OCI-M1 (cell line): ENCODE data around the gene ELOVL5.
A peak's percentile ranks its signal among the peaks of the same experiment; 100 is the strongest.
"Not testable (repeated sequence)": the region's sequence is repeated elsewhere in the genome, so short reads cannot be mapped to it uniquely, and the experiment has no call there.

ENCODE experiments used
- DNase-seq: peaks from one replicate; lab custom pipeline; 2025; lab: John Stamatoyannopoulos, UW

The ELOVL5 gene

GRCh38 chr6:53359095-53359842 is 10.5 kb upstream of the ELOVL5 start:
- peak; percentile 98 for DNase-seq

- no peak for DNase-seq
Measured at GRCh38 chr6:53358440-53359094, 9.8 kb upstream of the ELOVL5 start.

- DNase-seq, result no peak
Measured at GRCh38 chr6:53357576-53358360, 9.0 kb upstream of the ELOVL5 start.

GRCh38 chr6:53353624-53354023 is 4.9 kb upstream of the ELOVL5 start:
- DNase-seq, result no peak

- DNase-seq, result no peak
Measured at GRCh38 chr6:53352360-53352759, 3.6 kb upstream of the ELOVL5 start.

- no peak for DNase-seq
Measured at GRCh38 chr6:53349209-53349693, 501 bp upstream of the ELOVL5 start.

GRCh38 chr6:53347921-53348370 is 804 bp downstream of the ELOVL5 start:
- peak; percentile 65 for DNase-seq

GRCh38 chr6:53347250-53347920 is 1.4 kb downstream of the ELOVL5 start:
- DNase-seq, result peak; percentile 65

GRCh38 chr6:53346049-53346448 is 2.7 kb downstream of the ELOVL5 start:
- DNase-seq, result not testable (repeated sequence)

- DNase-seq, result no peak
Measured at GRCh38 chr6:53344969-53345368, 3.8 kb downstream of the ELOVL5 start.

- no peak for DNase-seq
Measured at GRCh38 chr6:53343092-53343491, 5.7 kb downstream of the ELOVL5 start.

- no peak for DNase-seq
Measured at GRCh38 chr6:53342217-53342616, 6.5 kb downstream of the ELOVL5 start.

- DNase-seq, result no peak
Measured at GRCh38 chr6:53340536-53340935, 8.2 kb downstream of the ELOVL5 start.

- DNase-seq, result no peak
Measured at GRCh38 chr6:53339424-53339823, 9.3 kb downstream of the ELOVL5 start.

- DNase-seq, result peak; percentile 24
Measured at GRCh38 chr6:53338304-53338703, 10.4 kb downstream of the ELOVL5 start.

GRCh38 chr6:53336070-53336469 is 12.7 kb downstream of the ELOVL5 start:
- no peak for DNase-seq

- peak; percentile 85 for DNase-seq
Measured at GRCh38 chr6:53335224-53335994, 13.3 kb downstream of the ELOVL5 start.

- DNase-seq, result peak; percentile 22
Measured at GRCh38 chr6:53333439-53334408, 15.0 kb downstream of the ELOVL5 start.

GRCh38 chr6:53331678-53332077 is 17.1 kb downstream of the ELOVL5 start:
- no peak for DNase-seq

GRCh38 chr6:53330137-53330536 is 18.6 kb downstream of the ELOVL5 start:
- no peak for DNase-seq
